Upper lobe of right lung (tissue), 1 donor: ENCODE results near the gene PAEP. TPM values are rescaled to one million over a fixed set of nuclear protein-coding genes. Genes with fewer than 3 reads are reported as not detected.

Source experiments
- ATAC-seq: fragments of 200-7000 bp; cut with Tn5 transposase; one replicate; pipeline ENCODE4 v1.9.1; 2020; ENCODE audit warnings: mild to moderate bottlenecking, moderate library complexity
- DNase-seq: peaks from one replicate; pipeline ENCODE4 v3.0.0-alpha.2; 2020
- H3K27ac ChIP-seq: fragments of 200-600 bp; one replicate; pipeline ENCODE4 v1.8.0; 2022
- H3K27me3 ChIP-seq: fragments of 200-600 bp; one replicate; pipeline ENCODE4 v1.8.0; 2022; ENCODE audit warnings: mild to moderate bottlenecking
- H3K36me3 ChIP-seq: fragments of 200-600 bp; one replicate; pipeline ENCODE4 v1.8.0; 2022
- H3K4me1 ChIP-seq: fragments of 200-600 bp; one replicate; pipeline ENCODE4 v1.8.0; 2022
- H3K4me3 ChIP-seq: fragments of 200-600 bp; one replicate; pipeline ENCODE4 v1.8.0; 2022; ENCODE audit warnings: mild to moderate bottlenecking
- H3K9me3 ChIP-seq: fragments of 200-600 bp; one replicate; pipeline ENCODE4 v1.8.0; 2022
- CTCF ChIP-seq: fragments of 200-600 bp; IDR thresholded peaks from one replicate; pipeline ENCODE4 v1.8.0; 2022; ENCODE audit warnings: antibody characterized with exemption
- intact Hi-C: fragments of 100-400 bp; cut with DNase I; formaldehyde crosslinking; loops from one replicate; pipeline ENCODE4 v1.11.0; 2022
- total RNA-seq: library from RNA; stranded (reverse); fragmentation: NEBNext Ultra II Directional; extraction: Animal tissue kit (Norgen Biotek cat#: 25700); gene quantifications from one replicate; pipeline ENCODE4 v1.2.1, GENCODE V29; 2021
- donor health status: DM: no; HTN: yes; CAD: no; lungs with severe emphysema.

PAEP gene
- total RNA-seq, 1 donor from 2014 or later = not detected

DNA sequence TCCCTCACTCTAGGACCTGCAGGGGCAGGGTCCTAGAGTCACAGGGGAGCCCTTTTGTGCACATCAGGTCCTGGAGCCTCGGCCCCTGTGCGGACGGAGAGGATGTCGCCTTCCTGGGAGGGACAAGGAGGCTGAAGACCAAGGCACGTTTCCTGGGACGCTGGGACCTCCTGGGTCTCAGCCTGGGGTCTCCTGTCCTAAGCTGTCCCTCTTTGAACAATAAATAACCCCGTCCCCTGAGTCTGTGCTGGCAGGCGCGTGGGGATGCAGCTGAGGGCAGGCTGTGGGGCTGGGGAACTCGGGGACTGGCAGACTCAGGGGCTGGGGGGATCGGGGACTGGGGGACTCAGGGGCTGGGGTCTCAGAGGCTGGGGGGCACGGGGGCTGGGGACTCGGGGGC lies 31.1 kb downstream of the PAEP start:
- intact Hi-C loops = no loop called here
- Histone ChIP-seq H3K4me3 (no peak overlapping the region), H3K9me3 (peaks cover 5% of the 10 kb centered on the region), H3K27me3 (peaks cover 9% of the 10 kb centered on the region), H3K27ac (no peak overlapping the region), H3K36me3 (no peaks in the 10 kb centered on the region), H3K4me1 (no peaks in the 10 kb centered on the region)
- DNase-seq = no peak
- ATAC-seq = no peak
- TF ChIP-seq CTCF = no peak

- Histone ChIP-seq H3K9me3 (peaks cover 5% of the 10 kb centered on the region), H3K36me3 (no peaks in the 10 kb centered on the region), H3K4me3 (no peak overlapping the region), H3K4me1 (no peaks in the 10 kb centered on the region), H3K27ac (no peak overlapping the region), H3K27me3 (peaks cover 7% of the 10 kb centered on the region)
- TF ChIP-seq CTCF = no peak
- DNase-seq (no peak), ATAC-seq (no peak)
- intact Hi-C loops = no loop called here
Measured at GRCh38 chr9:135596211-135596610, 34.7 kb downstream of the PAEP start.

DNA sequence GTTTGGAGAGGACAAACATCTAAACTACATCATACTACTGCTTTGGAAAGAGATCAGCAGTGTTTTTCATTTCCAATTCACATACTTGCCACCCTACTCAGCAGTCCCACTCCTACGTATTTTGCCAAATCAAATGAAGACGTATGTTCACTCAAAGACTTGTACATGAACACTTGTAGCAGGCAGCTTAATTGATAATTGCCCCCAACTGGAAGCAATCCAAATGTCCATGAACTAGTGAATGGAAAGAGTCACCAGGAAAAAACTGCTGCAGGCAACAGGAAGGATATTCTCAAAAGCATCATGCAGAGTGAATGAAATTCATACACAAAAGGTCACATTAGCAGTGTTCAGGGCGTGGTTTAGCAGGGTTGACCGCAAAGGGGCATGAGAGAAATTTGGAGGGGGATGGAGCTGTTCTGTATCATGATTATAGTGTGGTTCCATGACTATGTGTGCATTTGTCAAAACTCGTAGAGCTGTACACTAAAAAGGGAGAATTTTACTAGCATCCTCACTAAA lies 38.8 kb downstream of the PAEP start:
- ATAC-seq = no peak
- no peak for TF ChIP-seq CTCF
- peaks cover 10% of the 10 kb centered on the region for H3K27me3 ChIP-seq
- DNase-seq = no peak
- no peak overlapping the region for H3K27ac ChIP-seq
- peaks cover 2% of the 10 kb centered on the region for H3K9me3 ChIP-seq
- no peaks in the 10 kb centered on the region for H3K4me1 ChIP-seq
- intact Hi-C loops = no loop called here
- H3K36me3 ChIP-seq = no peaks in the 10 kb centered on the region
- H3K4me3 ChIP-seq = no peak overlapping the region

GRCh38 chr9:135601988-135602387 lies 40.4 kb downstream of the PAEP start:
- peaks cover 10% of the 10 kb centered on the region for H3K27me3 ChIP-seq
- DNase-seq (no peak), ATAC-seq (no peak)
- H3K4me3 ChIP-seq = no peak overlapping the region
- no peak for TF ChIP-seq CTCF
- H3K9me3 ChIP-seq = no peaks in the 10 kb centered on the region
- no peak overlapping the region for H3K27ac ChIP-seq
- no peaks in the 10 kb centered on the region for H3K36me3 ChIP-seq
- intact Hi-C loops = no loop called here
- no peaks in the 10 kb centered on the region for H3K4me1 ChIP-seq

GRCh38 chr9:135602789-135603481 lies 41.4 kb downstream of the PAEP start:
- Histone ChIP-seq H3K4me3 (no peak overlapping the region), H3K9me3 (no peaks in the 10 kb centered on the region), H3K27ac (no peak overlapping the region), H3K27me3 (peaks cover 10% of the 10 kb centered on the region), H3K4me1 (no peaks in the 10 kb centered on the region), H3K36me3 (no peaks in the 10 kb centered on the region)
- DNase-seq (peak; percentile 73), ATAC-seq (peak; percentile 81)
- TF ChIP-seq CTCF = peak; percentile 79
- intact Hi-C loops = no loop called here
